PC-9 (cell line): ENCODE measurements around the gene SMYD2. TPM values are rescaled to one million over a fixed set of nuclear protein-coding genes. Genes with fewer than 3 reads are reported as not detected.

ENCODE experiments used
- BruUV-seq: library from RNA; stranded (reverse); fragments of 400-500 nt; replicated peaks from 2 replicates; lab custom pipeline; 2021; lab: Mats Ljungman, UMichigan
- CTCF ChIA-PET: fragments of 300-600 bp; sonication (Branson Sonifier 250); formaldehyde crosslinking; loops from one replicate; lab custom pipeline; 2022; ENCODE audit warnings: antibody characterized with exemption; lab: Charles Lee
- POLR2A ChIA-PET: fragments of 300-600 bp; sonication (Branson Sonifier 250); formaldehyde crosslinking; loops from one replicate; lab custom pipeline; 2022; ENCODE audit warnings: antibody characterized with exemption; ENCODE audit not compliant: unreplicated experiment; lab: Charles Lee
- DNase-seq, 2 experiments: peaks; one replicate each; pipeline versions ENCODE4 v3.0.0 to v3.0.0-alpha.2; 2015 to 2022; ENCODE audit warnings: mixed read lengths in 1 of 2
- H2AFZ ChIP-seq: fragments of 200-600 bp; sonication (generic); 2 replicates; pipeline ENCODE4 v1.8.1; 2017; ENCODE audit warnings: antibody characterized with exemption
- H3F3A ChIP-seq: fragments of 200-600 bp; sonication (generic); 2 replicates; pipeline ENCODE4 v1.8.1; 2017; ENCODE audit warnings: antibody characterized with exemption, mild to moderate bottlenecking, low read depth; ENCODE audit not compliant: insufficient read depth
- H3K27ac ChIP-seq: fragments of 200-600 bp; sonication (generic); 2 replicates; pipeline ENCODE4 v1.6.1; 2016; ENCODE audit warnings: mixed run types
- H3K27me3 ChIP-seq: fragments of 200-600 bp; sonication (generic); 2 replicates; pipeline ENCODE4 v1.6.1; 2016; ENCODE audit warnings: low read depth, mixed run types; ENCODE audit not compliant: insufficient read depth
- H3K36me3 ChIP-seq: fragments of 200-600 bp; sonication (generic); 2 replicates; pipeline ENCODE4 v1.6.1; 2016; ENCODE audit warnings: low read depth, mixed run types
- H3K4me1 ChIP-seq: fragments of 200-600 bp; sonication (generic); replicated peaks from 2 replicates; pipeline ENCODE4 v1.6.1; 2016; ENCODE audit warnings: mixed run types; ENCODE audit not compliant: insufficient read depth
- H3K4me2 ChIP-seq: fragments of 200-600 bp; sonication (generic); 2 replicates; pipeline ENCODE4 v1.6.1; 2017; ENCODE audit warnings: mixed run types
- H3K4me3 ChIP-seq: fragments of 200-600 bp; sonication (generic); 2 replicates; pipeline ENCODE4 v1.6.1; 2016; ENCODE audit warnings: mixed run types
- H3K79me2 ChIP-seq: fragments of 200-600 bp; sonication (generic); 2 replicates; pipeline ENCODE4 v1.6.1; 2017; ENCODE audit warnings: low read depth, mixed run types
- H3K9me2 ChIP-seq: fragments of 200-600 bp; sonication (generic); 2 replicates; pipeline ENCODE4 v1.8.1; 2017; ENCODE audit warnings: mild to moderate bottlenecking; ENCODE audit not compliant: insufficient read depth
- H3K9me3 ChIP-seq: fragments of 200-600 bp; sonication (generic); 2 replicates; pipeline ENCODE4 v1.8.1; 2016; ENCODE audit warnings: low read depth; ENCODE audit not compliant: insufficient read depth
- H4K20me1 ChIP-seq: fragments of 200-600 bp; sonication (generic); 2 replicates; pipeline ENCODE4 v1.8.1; 2017; ENCODE audit not compliant: insufficient read depth
- EZH2 ChIP-seq: fragments of 200-600 bp; sonication (generic); IDR thresholded peaks from 2 replicates; pipeline ENCODE4 v1.8.0; 2017; ENCODE audit warnings: antibody characterized with exemption, low read depth
- intact Hi-C: fragments of 100-400 bp; cut with micrococcal nuclease; formaldehyde crosslinking; loops from one replicate; pipeline ENCODE4 v1.10.0; 2022; ENCODE audit not compliant: unreplicated experiment
- total RNA-seq: library from RNA; stranded (reverse); gene quantifications from 2 replicates; pipeline ENCODE4 v1.2.3, GENCODE V29; 2021
- TF ChIP-seq, protein P1 (sequence below): fragments of 200-600 bp; sonication (generic); conservative IDR thresholded peaks from 2 replicates; pipeline ENCODE4 v1.6.1; 2017; ENCODE audit warnings: mixed run types, antibody characterized with exemption, mild to moderate bottlenecking, moderate library complexity

The SMYD2 gene
- total RNA-seq, 1 experiment from 2014 or later = 36.4 TPM

DNA sequence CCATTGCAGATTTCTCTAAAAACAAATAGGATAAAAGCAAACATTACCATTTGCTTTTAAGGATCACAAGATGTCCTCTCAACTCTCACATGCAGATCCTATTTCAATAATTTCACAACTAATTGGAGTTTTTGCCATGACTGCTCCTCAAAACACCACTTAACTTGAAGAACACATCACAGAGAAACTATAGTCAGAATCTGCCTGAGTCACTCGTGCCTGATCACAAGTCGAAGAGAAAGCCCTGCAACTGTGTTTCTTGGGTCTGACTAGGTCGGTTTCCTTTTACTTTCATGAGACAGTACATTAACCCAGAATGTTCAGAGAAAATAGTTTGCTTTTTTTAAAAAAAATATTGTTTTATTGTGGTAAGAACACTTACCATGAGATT, 46.3 kb upstream of the SMYD2 start:
- no peak for TF ChIP-seq EZH2
- TF ChIP-seq, protein P1, sequence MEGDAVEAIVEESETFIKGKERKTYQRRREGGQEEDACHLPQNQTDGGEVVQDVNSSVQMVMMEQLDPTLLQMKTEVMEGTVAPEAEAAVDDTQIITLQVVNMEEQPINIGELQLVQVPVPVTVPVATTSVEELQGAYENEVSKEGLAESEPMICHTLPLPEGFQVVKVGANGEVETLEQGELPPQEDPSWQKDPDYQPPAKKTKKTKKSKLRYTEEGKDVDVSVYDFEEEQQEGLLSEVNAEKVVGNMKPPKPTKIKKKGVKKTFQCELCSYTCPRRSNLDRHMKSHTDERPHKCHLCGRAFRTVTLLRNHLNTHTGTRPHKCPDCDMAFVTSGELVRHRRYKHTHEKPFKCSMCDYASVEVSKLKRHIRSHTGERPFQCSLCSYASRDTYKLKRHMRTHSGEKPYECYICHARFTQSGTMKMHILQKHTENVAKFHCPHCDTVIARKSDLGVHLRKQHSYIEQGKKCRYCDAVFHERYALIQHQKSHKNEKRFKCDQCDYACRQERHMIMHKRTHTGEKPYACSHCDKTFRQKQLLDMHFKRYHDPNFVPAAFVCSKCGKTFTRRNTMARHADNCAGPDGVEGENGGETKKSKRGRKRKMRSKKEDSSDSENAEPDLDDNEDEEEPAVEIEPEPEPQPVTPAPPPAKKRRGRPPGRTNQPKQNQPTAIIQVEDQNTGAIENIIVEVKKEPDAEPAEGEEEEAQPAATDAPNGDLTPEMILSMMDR = no peak
- no peaks in the 10 kb centered on the region for H4K20me1 ChIP-seq
- no peak overlapping the region for H3K4me3 ChIP-seq
- H3K9me3 ChIP-seq = no peaks in the 10 kb centered on the region
- intact Hi-C loops = no loop called here
- no peaks in the 10 kb centered on the region for H3K27me3 ChIP-seq
- BruUV-seq = no TSS peak
- no peaks in the 10 kb centered on the region for H3K36me3 ChIP-seq
- H2AFZ ChIP-seq = no peak overlapping the region
- H3K79me2 ChIP-seq = no peaks in the 10 kb centered on the region
- no peaks in the 10 kb centered on the region for H3K4me1 ChIP-seq
- ChIA-PET POLR2A (no interaction called here), CTCF (no interaction called here)
- no peaks in the 10 kb centered on the region for H3K9me2 ChIP-seq
- H3F3A ChIP-seq = no peaks in the 10 kb centered on the region
- H3K27ac ChIP-seq = no peak overlapping the region
- H3K4me2 ChIP-seq = no peak overlapping the region
- no peak for DNase-seq

DNA sequence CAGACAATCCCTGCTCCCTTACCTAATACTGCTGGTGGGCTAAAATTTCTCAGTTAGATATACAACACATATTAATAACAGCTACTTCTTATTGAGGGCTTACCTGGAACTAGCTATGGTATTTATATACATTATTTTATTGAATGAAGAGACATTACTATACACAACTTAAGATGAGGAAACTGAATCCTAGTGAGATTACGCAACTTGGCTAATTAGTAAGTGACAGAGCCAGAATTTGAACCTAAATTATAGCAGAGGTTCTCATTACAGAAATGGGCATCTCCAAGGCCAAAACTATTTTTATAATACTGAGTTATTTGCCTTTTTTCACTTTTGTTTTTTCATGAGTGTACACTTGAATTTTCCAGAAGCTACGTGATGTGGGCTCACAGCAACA, 44.5 kb upstream of the SMYD2 start:
- Histone ChIP-seq H3K9me3 (no peaks in the 10 kb centered on the region), H3K9me2 (no peaks in the 10 kb centered on the region), H3F3A (no peaks in the 10 kb centered on the region), H3K4me1 (no peaks in the 10 kb centered on the region), H3K4me3 (no peak overlapping the region), H3K79me2 (no peaks in the 10 kb centered on the region), H3K36me3 (no peaks in the 10 kb centered on the region), H4K20me1 (no peaks in the 10 kb centered on the region), H3K27ac (no peak overlapping the region), H3K27me3 (no peaks in the 10 kb centered on the region), H2AFZ (no peak overlapping the region), H3K4me2 (no peak overlapping the region)
- ChIA-PET CTCF (no interaction called here), POLR2A (interaction anchor here (0.7 kb wide), 1 partner anchor 1381 kb away, joined by 6 read pairs; no protein-coding TSS in a partner anchor)
- TF ChIP-seq, protein P1 = no peak
- no peak for TF ChIP-seq EZH2
- DNase-seq = no peak
- no TSS peak for BruUV-seq
- intact Hi-C loops = no loop called here

DNA sequence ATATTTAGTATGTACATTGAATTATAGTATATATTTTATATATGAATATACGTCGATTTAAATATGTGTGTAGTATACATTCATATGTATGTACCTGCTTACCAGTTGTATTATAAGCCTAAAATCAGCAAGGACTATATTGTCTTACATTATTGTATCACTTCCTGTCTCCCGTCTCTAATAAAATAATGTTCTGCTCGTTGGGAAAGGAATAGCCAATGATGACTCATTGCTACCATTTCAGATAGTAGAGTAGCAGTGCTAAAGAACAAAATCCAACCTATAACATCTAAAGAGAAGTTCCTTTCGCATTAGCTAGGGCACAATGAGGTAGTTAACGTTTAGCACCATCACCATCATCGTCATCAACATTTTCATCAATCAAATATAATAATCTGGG, 39.9 kb upstream of the SMYD2 start:
- no TSS peak for BruUV-seq
- Histone ChIP-seq H3K9me3 (no peaks in the 10 kb centered on the region), H3F3A (no peaks in the 10 kb centered on the region), H3K4me2 (no peak overlapping the region), H3K79me2 (no peaks in the 10 kb centered on the region), H3K27me3 (no peaks in the 10 kb centered on the region), H3K36me3 (no peaks in the 10 kb centered on the region), H3K27ac (no peak overlapping the region), H3K9me2 (no peaks in the 10 kb centered on the region), H2AFZ (no peak overlapping the region), H3K4me1 (no peaks in the 10 kb centered on the region), H3K4me3 (no peak overlapping the region), H4K20me1 (no peaks in the 10 kb centered on the region)
- ChIA-PET CTCF (interaction anchor here (0.6 kb wide), 1 partner anchor 27 kb away, joined by 3 read pairs; no protein-coding TSS in a partner anchor), POLR2A (no interaction called here)
- intact Hi-C loops = no loop called here
- no peak for DNase-seq
- TF ChIP-seq EZH2 = no peak
- TF ChIP-seq, protein P1 = no peak
